Measurements from ENCODE around the gene AFF1.
"Not testable (repeated sequence)": the region's sequence is repeated elsewhere in the genome, so short reads cannot be mapped to it uniquely, and the experiment has no call there.

The AFF1 gene

DNA sequence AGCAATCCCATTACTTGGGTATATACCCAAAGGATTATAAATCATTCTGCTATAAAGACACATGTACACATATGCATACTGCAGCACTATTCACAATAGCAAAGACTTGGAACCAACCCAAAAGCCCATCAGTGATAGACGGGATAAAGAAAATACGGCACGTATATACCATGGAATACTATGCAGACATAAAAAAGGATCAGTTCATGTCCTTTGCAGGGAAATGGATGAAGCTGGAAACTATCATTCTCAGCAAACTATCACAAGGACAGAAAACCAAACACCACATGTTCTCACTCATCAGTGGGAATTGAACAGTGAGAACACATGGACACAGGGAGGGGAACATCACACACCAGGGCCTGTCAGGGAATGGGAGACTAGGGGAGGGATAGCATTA lies 54.8 kb downstream of the AFF1 start:
- DNase-seq, result not testable (repeated sequence)

DNA sequence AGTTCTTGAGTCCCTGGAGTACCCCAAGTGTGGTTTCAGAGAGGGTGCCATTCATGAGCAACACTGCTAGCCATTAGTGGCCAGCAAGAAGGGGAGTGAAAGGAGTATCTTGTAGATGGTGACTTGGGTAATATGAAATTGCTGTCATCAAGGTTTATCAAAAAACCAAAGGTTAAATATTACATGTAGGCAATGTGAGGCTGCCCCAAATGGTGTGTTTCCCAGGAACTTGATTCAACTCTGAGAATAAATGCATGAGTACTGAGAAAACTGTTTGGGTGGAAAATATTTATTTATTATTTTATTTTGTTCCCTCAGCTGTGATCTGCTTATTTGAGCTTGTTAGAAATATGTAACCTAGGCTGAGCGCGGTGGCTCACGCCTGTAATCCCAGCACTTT lies 55.7 kb downstream of the AFF1 start:
- no peak for DNase-seq

- DNase-seq, result no peak
These were observed 57.2 kb downstream of the AFF1 start for GRCh38 chr4:86991994-86992393.

- no peak for DNase-seq
These were observed 59.3 kb downstream of the AFF1 start for GRCh38 chr4:86993909-86994681.

- DNase-seq, result no peak
These were observed 59.9 kb downstream of the AFF1 start for GRCh38 chr4:86994686-86995085.

GRCh38 chr4:86996510-86996909 lies 61.7 kb downstream of the AFF1 start:
- DNase-seq, result not testable (repeated sequence)

GRCh38 chr4:86999136-86999643 lies 64.4 kb downstream of the AFF1 start:
- DNase-seq, result no peak

DNA sequence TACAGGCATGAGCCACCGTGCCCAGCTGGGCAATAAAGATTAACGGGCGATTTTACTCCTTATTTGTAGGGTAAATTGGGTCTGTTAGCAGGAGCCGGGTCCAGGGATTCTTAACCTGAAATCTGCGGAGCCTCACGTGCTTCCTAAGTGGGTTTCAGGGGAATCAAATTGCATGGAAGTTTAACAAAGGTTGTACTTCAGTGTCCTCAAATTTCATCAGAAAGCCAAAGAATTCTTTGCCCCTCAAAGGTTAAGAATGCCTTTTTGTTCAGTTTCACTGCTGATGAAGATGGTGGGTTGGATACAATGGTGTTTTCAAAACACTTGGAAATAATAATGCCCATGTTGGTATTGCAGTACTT lies 67.9 kb downstream of the AFF1 start:
- DNase-seq, result no peak

DNA sequence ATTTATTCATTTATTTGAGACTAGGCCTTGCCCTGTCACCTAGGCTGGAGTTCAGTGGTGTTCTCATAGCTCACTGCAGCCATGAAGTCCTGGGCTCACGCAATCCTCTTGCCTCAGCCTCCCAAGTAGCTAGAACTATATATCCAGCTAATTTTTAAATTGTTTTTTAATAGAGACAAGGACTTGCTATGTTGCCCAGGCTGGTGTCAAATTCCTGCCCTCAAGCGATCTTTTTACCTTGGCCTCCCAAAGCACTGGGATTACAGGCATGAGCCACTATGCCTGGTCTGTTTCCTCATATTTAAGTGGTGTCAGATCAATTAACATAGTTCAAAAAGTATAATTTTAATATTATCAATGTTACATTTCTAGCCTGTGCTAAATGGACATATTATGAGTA lies 68.5 kb downstream of the AFF1 start:
- no peak for DNase-seq

GRCh38 chr4:87005369-87005689 lies 70.5 kb downstream of the AFF1 start:
- no peak for DNase-seq

DNA sequence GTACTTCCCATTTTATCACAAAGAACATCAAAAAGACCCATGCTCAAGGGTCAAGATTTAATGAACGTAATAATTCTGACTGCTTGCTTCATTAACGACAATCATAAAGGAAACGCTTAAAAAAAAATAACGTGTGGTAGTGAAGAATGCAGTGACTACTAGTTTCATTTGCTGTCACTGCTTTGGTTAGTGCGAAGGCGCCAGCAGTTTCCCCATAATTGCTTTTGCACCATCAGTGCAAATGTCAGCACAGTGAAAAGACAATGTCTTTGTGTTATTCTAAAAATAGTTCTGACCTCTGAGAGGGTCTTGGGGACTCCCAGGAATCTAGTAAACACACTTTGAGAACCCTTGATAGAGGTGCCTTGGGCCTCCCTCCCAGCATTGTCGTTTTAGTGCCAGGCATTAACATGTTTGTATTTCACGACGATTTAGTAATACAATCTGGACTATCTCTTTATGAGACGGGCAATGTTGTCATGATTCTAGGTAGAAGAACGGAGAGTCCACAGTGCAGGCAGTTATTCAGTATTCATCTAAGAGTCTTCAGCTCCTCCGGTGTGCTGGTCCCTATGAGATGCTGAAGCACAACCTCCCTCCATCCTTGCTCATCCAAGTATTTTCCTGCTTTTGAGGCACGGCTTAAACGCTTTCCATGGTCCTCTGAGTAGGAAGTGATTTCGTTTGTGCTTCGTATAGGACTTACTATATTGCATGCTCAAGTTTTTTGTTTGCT lies 71.0 kb downstream of the AFF1 start:
- peak; percentile 0 for DNase-seq

GRCh38 chr4:87006426-87006675 lies 71.5 kb downstream of the AFF1 start:
- no peak for DNase-seq

- DNase-seq, result peak; percentile 57
These were observed 72.1 kb downstream of the AFF1 start for GRCh38 chr4:87006676-87007527.

- DNase-seq, result no peak
These were observed 73.0 kb downstream of the AFF1 start for GRCh38 chr4:87007528-87008446.

DNA sequence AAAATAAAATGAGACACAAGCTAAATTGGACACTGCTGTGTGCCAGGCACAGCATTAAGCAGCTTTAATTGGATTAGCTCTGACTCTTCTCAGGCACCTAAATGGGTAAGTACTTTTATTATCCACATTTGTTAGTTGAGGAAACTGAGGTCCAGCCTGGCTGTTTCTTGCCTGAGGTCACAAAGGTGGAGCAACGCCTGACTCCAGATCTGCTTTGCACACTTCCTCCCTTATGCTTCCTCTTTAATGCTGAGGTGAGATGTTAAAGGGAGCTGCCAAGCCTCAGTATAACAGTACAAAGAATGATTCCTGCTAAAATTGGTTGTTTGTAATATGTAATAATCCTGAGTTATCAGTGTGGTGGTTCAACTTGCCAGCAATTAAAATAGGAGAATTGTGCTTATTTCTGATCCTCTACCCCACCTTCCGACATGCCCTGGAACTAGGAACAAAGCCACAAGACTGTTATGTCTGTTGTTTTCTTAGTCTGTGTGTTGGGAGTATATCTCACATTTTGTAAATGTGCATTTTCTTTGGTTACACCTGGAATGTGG lies 74.4 kb downstream of the AFF1 start:
- no peak for DNase-seq

DNA sequence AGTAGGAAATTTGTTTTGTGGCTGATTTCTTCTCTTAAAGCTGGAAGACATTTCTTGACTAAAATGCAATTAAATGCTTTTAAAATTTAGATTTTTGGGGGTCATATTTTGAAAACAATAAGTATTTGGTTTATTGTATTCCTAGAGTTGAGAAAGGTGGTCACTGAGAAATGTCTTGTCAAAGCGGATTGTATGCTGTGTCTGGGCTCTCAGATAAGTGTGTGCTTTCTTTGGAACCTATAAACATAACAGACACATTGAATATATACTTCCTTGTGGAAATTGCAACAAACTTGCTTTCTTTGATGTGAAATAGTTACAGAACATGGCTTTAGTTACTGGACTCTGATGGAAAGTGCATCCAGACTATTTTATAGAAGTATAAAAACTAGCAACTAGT lies 75.4 kb downstream of the AFF1 start:
- no peak for DNase-seq

DNA sequence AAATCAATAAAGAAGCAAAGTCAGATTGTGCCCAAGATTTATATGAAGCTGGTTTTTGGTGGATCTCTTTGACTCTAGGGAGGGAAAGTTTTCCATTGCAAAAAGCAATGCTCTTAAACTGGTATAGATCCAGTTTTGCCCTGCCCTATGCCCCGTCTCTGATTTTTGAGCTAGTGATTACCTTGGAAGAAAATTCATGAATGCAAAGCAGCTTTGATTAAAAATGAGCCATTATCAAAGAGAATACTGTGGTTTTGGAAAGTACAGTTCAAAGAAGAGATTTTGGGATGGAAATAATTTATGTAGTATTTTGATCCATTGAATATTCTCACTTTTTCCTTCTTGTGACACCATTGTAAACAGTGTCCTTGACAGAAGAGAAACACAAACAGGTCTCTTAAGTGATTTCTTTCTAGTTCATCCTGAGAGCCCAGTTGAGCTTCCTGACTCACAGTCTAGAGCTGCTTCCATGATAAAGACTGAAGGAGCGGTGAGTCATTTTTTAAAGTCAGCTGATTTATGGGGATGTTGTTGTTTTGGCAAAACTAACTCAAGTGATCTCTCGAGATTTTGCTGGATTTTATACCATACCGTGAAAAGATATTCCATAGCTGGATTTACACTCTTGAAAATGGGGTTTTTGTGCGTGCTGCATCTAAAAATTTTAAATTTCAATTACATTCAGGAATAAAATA lies 76.7 kb downstream of the AFF1 start:
- DNase-seq, result no peak

- DNase-seq, result no peak
These were observed 77.6 kb downstream of the AFF1 start for GRCh38 chr4:87012265-87012953.

GRCh38 chr4:87012954-87013308 lies 78.1 kb downstream of the AFF1 start:
- DNase-seq, result not testable (repeated sequence)

GRCh38 chr4:87014284-87014782 lies 79.5 kb downstream of the AFF1 start:
- no peak for DNase-seq

DNA sequence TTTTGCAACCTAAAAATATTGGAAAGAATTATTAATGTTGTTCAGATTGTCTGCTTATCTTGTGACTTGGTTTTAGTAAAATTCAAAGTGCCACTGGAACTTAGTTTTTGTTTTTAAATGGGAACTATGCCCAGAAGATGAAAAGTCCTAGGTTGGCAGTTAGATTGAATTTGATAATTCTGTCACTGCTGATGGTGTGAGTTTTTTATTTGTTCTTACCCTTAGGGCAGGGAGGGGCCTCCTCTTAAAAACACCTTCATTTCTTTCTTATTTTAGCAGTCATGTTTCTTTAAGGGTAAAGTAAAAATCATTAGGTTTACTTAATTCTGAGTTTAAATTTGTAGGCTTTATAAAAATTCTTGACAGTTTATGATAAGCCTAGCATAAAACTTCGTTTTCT lies 80.6 kb downstream of the AFF1 start:
- no peak for DNase-seq

Data from NK-92 treated with Interleukin-12 subunit alpha and Interleukin-12 subunit beta, amount 100 ng/mL, for 24 hours (cell line).